NB4 (cell line): ENCODE data around the gene CMC4.
A peak's percentile ranks its signal among the peaks of the same experiment; 100 is the strongest.

Experiments used
- MAX ChIP-seq: IDR thresholded peaks from 2 replicates; pipeline ENCODE4 v1.6.1; 2011; ENCODE audit warnings: low read depth, low read length
- MYC ChIP-seq: IDR thresholded peaks from 2 replicates; pipeline ENCODE4 v1.6.1; 2011; ENCODE audit warnings: low read depth, low read length
- POLR2A ChIP-seq: IDR thresholded peaks from 2 replicates; pipeline ENCODE4 v1.6.1; 2011; ENCODE audit warnings: mild to moderate bottlenecking; ENCODE audit not compliant: insufficient read length; ENCODE audit errors: extremely low read depth
- TF ChIP-seq, protein P1 (sequence below): IDR thresholded peaks from one replicate; pipeline ENCODE4 v1.5.1; 2012; ENCODE audit warnings: low read depth, low read length

- TF ChIP-seq, protein P1, sequence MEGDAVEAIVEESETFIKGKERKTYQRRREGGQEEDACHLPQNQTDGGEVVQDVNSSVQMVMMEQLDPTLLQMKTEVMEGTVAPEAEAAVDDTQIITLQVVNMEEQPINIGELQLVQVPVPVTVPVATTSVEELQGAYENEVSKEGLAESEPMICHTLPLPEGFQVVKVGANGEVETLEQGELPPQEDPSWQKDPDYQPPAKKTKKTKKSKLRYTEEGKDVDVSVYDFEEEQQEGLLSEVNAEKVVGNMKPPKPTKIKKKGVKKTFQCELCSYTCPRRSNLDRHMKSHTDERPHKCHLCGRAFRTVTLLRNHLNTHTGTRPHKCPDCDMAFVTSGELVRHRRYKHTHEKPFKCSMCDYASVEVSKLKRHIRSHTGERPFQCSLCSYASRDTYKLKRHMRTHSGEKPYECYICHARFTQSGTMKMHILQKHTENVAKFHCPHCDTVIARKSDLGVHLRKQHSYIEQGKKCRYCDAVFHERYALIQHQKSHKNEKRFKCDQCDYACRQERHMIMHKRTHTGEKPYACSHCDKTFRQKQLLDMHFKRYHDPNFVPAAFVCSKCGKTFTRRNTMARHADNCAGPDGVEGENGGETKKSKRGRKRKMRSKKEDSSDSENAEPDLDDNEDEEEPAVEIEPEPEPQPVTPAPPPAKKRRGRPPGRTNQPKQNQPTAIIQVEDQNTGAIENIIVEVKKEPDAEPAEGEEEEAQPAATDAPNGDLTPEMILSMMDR = peak; percentile 71
- TF ChIP-seq POLR2A (no peak), MAX (no peak), MYC (no peak)
Measured at GRCh38 chrX:155048977-155049619, 21.8 kb downstream of the CMC4 start.
